HG03378 (cell line): ENCODE results near the gene RAD54L.

Experiments used
- ATAC-seq: cut with Tn5 transposase; IDR thresholded peaks from one replicate; pipeline ENCODE4 v1.9.1; 2021; ENCODE audit warnings: mild to moderate bottlenecking, moderate library complexity; ENCODE audit not compliant: unreplicated experiment

The RAD54L gene

GRCh38 chr1:46284597-46285564 is 37.3 kb downstream of the RAD54L start:
- no peak for ATAC-seq

- ATAC-seq = no peak
Observed at GRCh38 chr1:46285730-46286477, 38.3 kb downstream of the RAD54L start.

- ATAC-seq = no peak
Observed at GRCh38 chr1:46288485-46289133, 41.0 kb downstream of the RAD54L start.

- no peak for ATAC-seq
Observed at GRCh38 chr1:46289134-46289494, 41.6 kb downstream of the RAD54L start.

GRCh38 chr1:46289976-46290375 is 42.4 kb downstream of the RAD54L start:
- ATAC-seq = no peak

GRCh38 chr1:46295306-46295705 is 47.7 kb downstream of the RAD54L start:
- no peak for ATAC-seq

GRCh38 chr1:46298387-46298786 is 50.8 kb downstream of the RAD54L start:
- ATAC-seq = no peak

GRCh38 chr1:46300673-46301405 is 53.3 kb downstream of the RAD54L start:
- ATAC-seq = no peak

GRCh38 chr1:46301406-46301807 is 53.8 kb downstream of the RAD54L start:
- ATAC-seq = no peak

- ATAC-seq = no peak
Observed at GRCh38 chr1:46301808-46302640, 54.5 kb downstream of the RAD54L start.

GRCh38 chr1:46302641-46303037 is 55.1 kb downstream of the RAD54L start:
- no peak for ATAC-seq

- ATAC-seq = peak; percentile 87
Observed at GRCh38 chr1:46303038-46303871, 55.7 kb downstream of the RAD54L start, which contains the start of the genes LRRC41 and UQCRH. TSS of gene LRRC41 (minus strand) at chr1:46303616. CDS start at chr1:46303322, 294 bp downstream. TSS of gene UQCRH (plus strand) at chr1:46303698. CDS start at chr1:46303767, 69 bp downstream.

- no peak for ATAC-seq
Observed at GRCh38 chr1:46303872-46304326, 56.3 kb downstream of the RAD54L start.

GRCh38 chr1:46306159-46306530 is 58.6 kb downstream of the RAD54L start:
- no peak for ATAC-seq

GRCh38 chr1:46309401-46310159 is 62.0 kb downstream of the RAD54L start:
- no peak for ATAC-seq

GRCh38 chr1:46310321-46310720 is 62.8 kb downstream of the RAD54L start:
- ATAC-seq = no peak

GRCh38 chr1:46315669-46316403 is 68.3 kb downstream of the RAD54L start:
- ATAC-seq = no peak
